K562 (cell line): ENCODE measurements around the gene EPB42.

ENCODE experiments used
- CHD4 ChIP-seq: fragments of 200-600 bp; sonication (generic); IDR thresholded peaks from 3 replicates; pipeline ENCODE4 v1.6.1; 2012; ENCODE audit warnings: low read depth, mild to moderate bottlenecking, mixed read lengths, low read length, inconsistent platforms; ENCODE audit not compliant: insufficient read depth, insufficient replicate concordance, poor library complexity, severe bottlenecking
- FOXJ3 ChIP-seq: sonication (generic); formaldehyde crosslinking; IDR thresholded peaks from 2 replicates; pipeline ENCODE4 v1.4.0; 2020; ENCODE audit warnings: mild to moderate bottlenecking, missing genetic modification reagents
- PKNOX1 ChIP-seq: fragments of 450-650 bp; IDR thresholded peaks from 2 replicates; pipeline ENCODE4 v1.6.1; 2016
- POLR2A ChIP-seq: fragments of 450-650 bp; conservative IDR thresholded peaks from 2 replicates; pipeline ENCODE4 v1.6.1; 2016
- SAFB2 ChIP-seq: fragments of 200-400 bp; formaldehyde crosslinking; IDR thresholded peaks from 2 replicates; pipeline ENCODE4 v1.6.1; 2018; ENCODE audit warnings: borderline replicate concordance, low read length, low read depth, moderate library complexity; ENCODE audit not compliant: severe bottlenecking
- YY1 ChIP-seq, 3 experiments: IDR thresholded peaks; 2 replicates each; pipeline ENCODE4 v1.6.1; 2011; ENCODE audit warnings: low read length in 2 of 3, mild to moderate bottlenecking in 2 of 3, moderate library complexity in 2 of 3, borderline replicate concordance in 1 of 3, control low read depth in 1 of 3, low read depth in 1 of 3; ENCODE audit not compliant: insufficient read depth in 3 of 3, insufficient replicate concordance in 2 of 3, control insufficient read depth in 1 of 3, insufficient read length in 1 of 3; ENCODE audit errors: extremely low read depth in 1 of 3

- TF ChIP-seq CHD4, result no peak
- TF ChIP-seq YY1 (IDR thresholded peaks at IDR 0.05; ENCODE audit: borderline replicate concordance in 1 of 3, control insufficient read depth in 1 of 3, extremely low read depth in 1 of 3, insufficient read depth in 3 of 3, insufficient read length in 1 of 3, insufficient replicate concordance in 2 of 3, low read depth in 1 of 3, low read length in 2 of 3), result no peak
- TF ChIP-seq SAFB2, result no peak
- no peak for TF ChIP-seq FOXJ3 (CRISPR knock-in tag)
- no peak for TF ChIP-seq POLR2A
- TF ChIP-seq PKNOX1, result peak; percentile 90
These were observed 50.9 kb downstream of the EPB42 start for GRCh38 chr15:43169888-43170287.
